ENCODE measurements around the gene CDKN1B. TPM values are rescaled to one million over a fixed set of nuclear protein-coding genes. Genes with fewer than 3 reads are reported as not detected.

Gene CDKN1B
- total RNA-seq, 1 donor from 2014 or later = 37.9 TPM

GRCh38 chr12:12676605-12677004 lies 40.6 kb upstream of the CDKN1B start:
- Mint-ChIP-seq H3K36me3 (ENCODE audit: low read depth) (no peaks in the 10 kb centered on the region), H3K4me3 (ENCODE audit: unreplicated experiment) (no peak overlapping the region), H3K27me3 (ENCODE audit: low read depth) (no peaks in the 10 kb centered on the region), H3K27ac (ENCODE audit: unreplicated experiment) (no peak overlapping the region), H3K9me3 (ENCODE audit: low read depth) (no peaks in the 10 kb centered on the region), H3K4me1 (ENCODE audit: low read depth) (peaks cover 3% of the 10 kb centered on the region)
- no peak for DNase-seq (ENCODE audit: low spot score)
- TF ChIP-seq CTCF (IDR thresholded peaks at IDR 0.05) = no peak

GRCh38 chr12:12681061-12681765 lies 36.0 kb upstream of the CDKN1B start:
- no peak overlapping the region for H3K27ac Mint-ChIP-seq (ENCODE audit: unreplicated experiment)
- no peak for TF ChIP-seq CTCF (IDR thresholded peaks at IDR 0.05)
- no peak for DNase-seq (ENCODE audit: low spot score)
- H3K9me3 Mint-ChIP-seq (ENCODE audit: low read depth) = no peaks in the 10 kb centered on the region
- no peaks in the 10 kb centered on the region for H3K36me3 Mint-ChIP-seq (ENCODE audit: low read depth)
- H3K27me3 Mint-ChIP-seq (ENCODE audit: low read depth) = peaks cover 2% of the 10 kb centered on the region
- peaks cover 4% of the 10 kb centered on the region for H3K4me1 Mint-ChIP-seq (ENCODE audit: low read depth)
- H3K4me3 Mint-ChIP-seq (ENCODE audit: unreplicated experiment) = no peak overlapping the region

DNA sequence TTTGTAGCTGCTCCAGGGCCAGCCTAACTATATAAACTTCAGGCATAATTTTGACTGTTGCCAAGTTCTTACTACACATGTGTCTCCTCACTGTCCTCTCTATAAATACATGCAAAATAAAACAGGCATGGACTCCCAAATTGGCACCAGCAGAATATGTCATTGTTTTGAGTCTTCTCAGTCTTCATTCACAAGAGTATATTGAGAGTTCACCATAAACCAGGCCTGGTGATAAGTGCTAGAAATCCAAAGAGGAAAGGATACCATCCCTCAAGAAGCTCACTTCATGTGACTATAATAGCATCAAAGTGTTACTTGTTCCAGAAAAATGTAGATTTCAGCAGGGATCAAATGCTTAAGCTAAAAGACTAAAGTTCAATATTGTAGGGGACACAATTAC lies 34.9 kb upstream of the CDKN1B start:
- H3K9me3 Mint-ChIP-seq (ENCODE audit: low read depth) = no peaks in the 10 kb centered on the region
- no peaks in the 10 kb centered on the region for H3K36me3 Mint-ChIP-seq (ENCODE audit: low read depth)
- peaks cover 4% of the 10 kb centered on the region for H3K4me1 Mint-ChIP-seq (ENCODE audit: low read depth)
- TF ChIP-seq CTCF (IDR thresholded peaks at IDR 0.05) = no peak
- no peak overlapping the region for H3K4me3 Mint-ChIP-seq (ENCODE audit: unreplicated experiment)
- H3K27me3 Mint-ChIP-seq (ENCODE audit: low read depth) = peaks cover 2% of the 10 kb centered on the region
- H3K27ac Mint-ChIP-seq (ENCODE audit: unreplicated experiment) = no peak overlapping the region
- DNase-seq (ENCODE audit: low spot score) = no peak

- Mint-ChIP-seq H3K4me1 (ENCODE audit: low read depth) (peaks cover 4% of the 10 kb centered on the region), H3K4me3 (ENCODE audit: unreplicated experiment) (no peak overlapping the region), H3K9me3 (ENCODE audit: low read depth) (no peaks in the 10 kb centered on the region), H3K36me3 (ENCODE audit: low read depth) (no peaks in the 10 kb centered on the region), H3K27ac (ENCODE audit: unreplicated experiment) (no peak overlapping the region), H3K27me3 (ENCODE audit: low read depth) (peaks cover 2% of the 10 kb centered on the region)
- TF ChIP-seq CTCF (IDR thresholded peaks at IDR 0.05) = no peak
- no peak for DNase-seq (ENCODE audit: low spot score)
Observed at GRCh38 chr12:12683136-12683697, 34.0 kb upstream of the CDKN1B start.

GRCh38 chr12:12683725-12684124 lies 33.4 kb upstream of the CDKN1B start:
- H3K4me3 Mint-ChIP-seq (ENCODE audit: unreplicated experiment) = no peak overlapping the region
- H3K27ac Mint-ChIP-seq (ENCODE audit: unreplicated experiment) = no peak overlapping the region
- TF ChIP-seq CTCF (IDR thresholded peaks at IDR 0.05) = no peak
- H3K36me3 Mint-ChIP-seq (ENCODE audit: low read depth) = no peaks in the 10 kb centered on the region
- DNase-seq (ENCODE audit: low spot score) = no peak
- peaks cover 2% of the 10 kb centered on the region for H3K27me3 Mint-ChIP-seq (ENCODE audit: low read depth)
- H3K4me1 Mint-ChIP-seq (ENCODE audit: low read depth) = peaks cover 4% of the 10 kb centered on the region
- no peaks in the 10 kb centered on the region for H3K9me3 Mint-ChIP-seq (ENCODE audit: low read depth)
